Epithelial cell of proximal tubule (primary cell): ENCODE data around the gene MARK3. TPM values are rescaled to one million over a fixed set of nuclear protein-coding genes. Genes with fewer than 3 reads are reported as not detected.

Source experiments
- DNase-seq: peaks from one replicate; pipeline ENCODE4 v3.0.0-alpha.2; 2011; ENCODE audit warnings: low read depth
- H3K4me3 ChIP-seq: 2 replicates; pipeline ENCODE4 v1.5.1; 2011; ENCODE audit warnings: low read depth, mild to moderate bottlenecking, low read length
- total RNA-seq: library from RNA; depleted of rRNA; stranded (reverse); fragments of >200 nt; gene quantifications from 2 replicates; pipeline ENCODE4 v1.2.3, GENCODE V29; 2015
- TF ChIP-seq, protein P1 (sequence below): conservative IDR thresholded peaks from 2 replicates; pipeline ENCODE4 v1.5.1; 2012; ENCODE audit warnings: low read depth, mild to moderate bottlenecking, low read length

MARK3 gene
- total RNA-seq, 1 donor from 2014 or later = 47.5 TPM

GRCh38 chr14:103386713-103387329, 1.6 kb downstream of the MARK3 start:
- peak overlapping the region; percentile 98 for H3K4me3 ChIP-seq
- DNase-seq = no peak
- TF ChIP-seq, protein P1, sequence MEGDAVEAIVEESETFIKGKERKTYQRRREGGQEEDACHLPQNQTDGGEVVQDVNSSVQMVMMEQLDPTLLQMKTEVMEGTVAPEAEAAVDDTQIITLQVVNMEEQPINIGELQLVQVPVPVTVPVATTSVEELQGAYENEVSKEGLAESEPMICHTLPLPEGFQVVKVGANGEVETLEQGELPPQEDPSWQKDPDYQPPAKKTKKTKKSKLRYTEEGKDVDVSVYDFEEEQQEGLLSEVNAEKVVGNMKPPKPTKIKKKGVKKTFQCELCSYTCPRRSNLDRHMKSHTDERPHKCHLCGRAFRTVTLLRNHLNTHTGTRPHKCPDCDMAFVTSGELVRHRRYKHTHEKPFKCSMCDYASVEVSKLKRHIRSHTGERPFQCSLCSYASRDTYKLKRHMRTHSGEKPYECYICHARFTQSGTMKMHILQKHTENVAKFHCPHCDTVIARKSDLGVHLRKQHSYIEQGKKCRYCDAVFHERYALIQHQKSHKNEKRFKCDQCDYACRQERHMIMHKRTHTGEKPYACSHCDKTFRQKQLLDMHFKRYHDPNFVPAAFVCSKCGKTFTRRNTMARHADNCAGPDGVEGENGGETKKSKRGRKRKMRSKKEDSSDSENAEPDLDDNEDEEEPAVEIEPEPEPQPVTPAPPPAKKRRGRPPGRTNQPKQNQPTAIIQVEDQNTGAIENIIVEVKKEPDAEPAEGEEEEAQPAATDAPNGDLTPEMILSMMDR = no peak

- no peak overlapping the region for H3K4me3 ChIP-seq
- TF ChIP-seq, protein P1 = no peak
These were observed 3.4 kb downstream of the MARK3 start for GRCh38 chr14:103388664-103389063.

DNA sequence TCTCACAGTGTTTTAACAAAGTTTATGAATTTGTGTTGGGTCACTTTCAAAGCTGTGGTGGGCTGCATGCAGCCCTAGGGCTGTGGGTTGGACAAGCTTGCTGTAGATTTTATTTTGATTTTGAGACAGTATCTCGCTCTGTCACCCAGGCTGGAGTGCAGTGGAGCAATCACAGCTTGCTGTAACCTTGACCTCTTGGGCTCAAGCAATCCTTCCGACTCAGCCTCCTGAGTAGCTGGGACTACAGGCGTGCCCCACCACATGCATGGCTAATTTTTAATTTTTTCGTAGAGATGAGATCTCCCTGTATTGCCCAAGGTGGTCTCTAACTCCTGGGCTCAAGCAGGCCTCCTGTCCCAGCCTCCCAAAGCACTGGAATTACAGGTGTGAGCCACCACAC, 5.4 kb downstream of the MARK3 start:
- no peak for DNase-seq
- no peak overlapping the region for H3K4me3 ChIP-seq
- TF ChIP-seq, protein P1 = no peak

More at GRCh38 chr14:103388664-103389063, 3.4 kb downstream of the MARK3 start:
- no peak for DNase-seq

DNA sequence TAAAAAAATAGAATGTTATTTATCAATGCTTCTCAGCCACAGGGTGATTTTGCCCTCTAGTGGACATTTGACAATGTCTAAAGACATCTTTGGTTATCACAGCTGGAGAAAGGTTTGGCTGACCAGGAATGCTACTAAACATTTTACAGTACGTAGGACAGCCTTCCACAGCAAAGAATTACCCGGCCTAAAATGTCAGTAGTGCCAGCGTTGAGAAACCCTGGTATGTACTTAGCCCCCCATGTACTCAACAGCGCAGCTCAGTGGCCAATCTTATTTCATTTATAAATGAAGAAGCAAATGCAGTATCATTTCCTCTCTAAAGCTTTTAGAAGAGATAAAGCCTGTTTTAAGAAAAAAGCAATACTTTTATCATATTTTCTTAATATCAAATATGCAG, 5.8 kb downstream of the MARK3 start:
- DNase-seq = no peak
- H3K4me3 ChIP-seq = no peak overlapping the region
- TF ChIP-seq, protein P1 = peak; percentile 88

DNA sequence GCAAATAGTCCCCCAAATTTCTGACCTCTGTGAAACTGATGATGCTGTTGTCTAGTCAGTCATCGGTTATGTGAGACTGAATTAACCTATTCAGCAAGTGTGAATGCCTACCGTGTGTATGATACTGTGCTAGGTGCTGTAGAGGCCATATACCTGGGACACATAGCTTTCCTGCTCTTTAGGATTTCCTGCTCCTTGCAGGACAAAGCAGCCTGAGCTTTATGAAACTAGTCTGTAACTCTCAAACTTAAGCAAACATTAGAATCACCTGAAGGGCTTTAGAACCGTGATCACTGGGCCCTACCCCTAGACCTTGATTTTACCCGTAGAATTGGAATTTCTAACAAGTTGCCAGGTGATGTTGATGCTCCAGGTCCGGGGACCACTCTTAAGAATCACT, 6.9 kb downstream of the MARK3 start:
- no peak for DNase-seq
- TF ChIP-seq, protein P1 = no peak
- H3K4me3 ChIP-seq = no peak overlapping the region

GRCh38 chr14:103392572-103392971, 7.4 kb downstream of the MARK3 start:
- no peak for DNase-seq
- TF ChIP-seq, protein P1 = no peak
- H3K4me3 ChIP-seq = no peak overlapping the region

- no peak for DNase-seq
- TF ChIP-seq, protein P1 = no peak
- H3K4me3 ChIP-seq = no peak overlapping the region
These were observed 7.9 kb downstream of the MARK3 start for GRCh38 chr14:103393070-103393469.
